ENCODE results near the gene NPC1.

DNA sequence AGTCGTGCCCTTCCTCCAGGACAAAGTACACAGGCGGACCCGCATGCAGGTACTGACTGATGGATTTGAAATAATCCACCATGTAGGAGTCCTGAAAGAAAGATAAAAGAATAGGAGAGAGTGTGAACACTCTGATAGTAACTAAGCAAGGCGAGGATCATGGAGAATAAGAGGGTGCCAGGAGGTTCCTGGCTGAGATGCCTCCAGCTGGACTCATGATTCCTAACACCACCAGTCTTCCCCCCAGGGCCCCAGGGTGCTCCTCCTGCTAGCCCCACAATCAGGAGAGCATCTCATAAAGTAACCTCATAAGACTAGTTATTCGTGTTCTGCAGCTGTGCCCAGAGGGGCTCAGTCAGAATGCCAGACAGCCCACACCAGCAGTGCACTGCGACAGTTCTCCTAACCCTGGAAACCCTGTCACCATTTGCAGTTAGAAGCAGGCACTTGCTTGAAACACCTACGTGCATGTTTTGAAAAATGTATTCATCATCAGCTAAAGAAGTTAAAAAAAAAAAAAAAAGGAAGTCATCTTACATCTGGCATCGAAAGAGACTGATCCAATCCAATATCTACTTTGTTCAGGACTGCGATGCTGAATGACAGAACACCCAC is 46.3 kb downstream of the NPC1 start:
- no peak for TF ChIP-seq CTCF (IDR thresholded peaks at IDR 0.05; ENCODE audit: low read depth, low read length, poor library complexity, severe bottlenecking)
- TF ChIP-seq EZH2phosphoT487 (IDR thresholded peaks at IDR 0.05; ENCODE audit: borderline replicate concordance, low read length), result no peak
